H1 (cell line): ENCODE results near the gene TEAD2. TPM values are rescaled to one million over a fixed set of nuclear protein-coding genes. Genes with fewer than 3 reads are reported as not detected.

Experiments
- CTCF ChIA-PET: fragments of 300-600 bp; sonication (Branson Sonifier 250); formaldehyde crosslinking; loops from one replicate; lab custom pipeline; 2021; ENCODE audit not compliant: partially characterized antibody; lab: Charles Lee
- POLR2A ChIA-PET: fragments of 300-600 bp; sonication (Branson Sonifier 250); formaldehyde crosslinking; loops from one replicate; lab custom pipeline; 2021; ENCODE audit warnings: inconsistent platforms; ENCODE audit not compliant: partially characterized antibody; lab: Charles Lee
- DNase-seq, 2 experiments: peaks; one replicate each; pipeline versions ENCODE4 v3.0.0 to v3.0.0-alpha.2; 2010 to 2022; ENCODE audit warnings: low spot score in 2 of 2, low read depth in 1 of 2, mixed read lengths in 1 of 2
- FAIRE-seq: peaks from 2 replicates; lab custom pipeline; 2011; peaks lifted over from hg19 to GRCh38; lab: Jason Lieb, UNC
- H2AFZ ChIP-seq: 2 replicates; pipeline ENCODE4 v1.8.1; 2012; ENCODE audit warnings: low read length, inconsistent platforms
- H2AK5ac ChIP-seq: 2 replicates; pipeline ENCODE4 v1.6.1; 2013; ENCODE audit warnings: low read depth, low read length
- H2BK120ac ChIP-seq: replicated peaks from 2 replicates; pipeline ENCODE3; 2013; ENCODE audit warnings: low read depth, low read length, inconsistent platforms
- H2BK12ac ChIP-seq: 2 replicates; pipeline ENCODE4 v1.6.1; 2013; ENCODE audit warnings: low read depth, low read length
- H2BK15ac ChIP-seq: 2 replicates; pipeline ENCODE4 v1.6.1; 2013; ENCODE audit warnings: low read length
- H2BK20ac ChIP-seq: 2 replicates; pipeline ENCODE4 v1.6.1; 2013; ENCODE audit warnings: low read length
- H2BK5ac ChIP-seq: 2 replicates; pipeline ENCODE4 v1.6.1; 2013; ENCODE audit warnings: low read depth, low read length
- H3K14ac ChIP-seq: 2 replicates; pipeline ENCODE4 v1.6.1; 2013; ENCODE audit warnings: inconsistent platforms; ENCODE audit not compliant: insufficient read length
- H3K18ac ChIP-seq: 2 replicates; pipeline ENCODE4 v1.6.1; 2013; ENCODE audit warnings: low read length; ENCODE audit errors: extremely low read depth
- H3K23ac ChIP-seq: 2 replicates; pipeline ENCODE4 v1.6.1; 2013; ENCODE audit warnings: inconsistent platforms; ENCODE audit not compliant: insufficient read length
- H3K23me2 ChIP-seq: 2 replicates; pipeline ENCODE4 v1.6.1; 2013; ENCODE audit warnings: low read depth, low read length
- H3K27ac ChIP-seq: 2 replicates; pipeline ENCODE4 v1.6.1; 2011; ENCODE audit warnings: low read depth, low read length, inconsistent platforms
- H3K27me3 ChIP-seq, 4 experiments: replicated peaks in 1 of 4; 1 replicate in 1 of 4; 2 replicates in 3 of 4; pipeline versions ENCODE4 v1.6.1 to v1.8.1; 2011 to 2013; ENCODE audit warnings: low read length in 3 of 4, mild to moderate bottlenecking in 3 of 4, inconsistent platforms in 2 of 4, mixed read lengths in 2 of 4, moderate library complexity in 1 of 4; ENCODE audit not compliant: control insufficient read depth in 3 of 4, insufficient read depth in 3 of 4; ENCODE audit errors: extremely low read depth in 1 of 4
- H3K36me3 ChIP-seq, 4 experiments: 2 replicates each; pipeline versions ENCODE4 v1.6.1 to v1.8.1; 2011 to 2013; ENCODE audit warnings: mild to moderate bottlenecking in 4 of 4, low read length in 3 of 4, moderate library complexity in 2 of 4, control low read depth in 1 of 4, inconsistent platforms in 1 of 4; ENCODE audit not compliant: insufficient read depth in 4 of 4, control insufficient read depth in 2 of 4
- H3K4ac ChIP-seq: replicated peaks from 2 replicates; pipeline ENCODE3; 2013; ENCODE audit warnings: low read length, low read depth, mixed read lengths, inconsistent platforms; ENCODE audit not compliant: insufficient read length
- H3K4me1 ChIP-seq, 4 experiments: replicated peaks in 1 of 4; 1 replicate in 1 of 4; 2 replicates in 3 of 4; pipeline versions ENCODE4 v1.6.1 to v1.8.1; 2011 to 2013; ENCODE audit warnings: low read length in 3 of 4, inconsistent platforms in 2 of 4, mixed read lengths in 1 of 4; ENCODE audit not compliant: insufficient read depth in 4 of 4, control insufficient read depth in 3 of 4
- H3K4me2 ChIP-seq, 2 experiments: 2 replicates each; pipeline versions ENCODE4 v1.6.1 to v1.8.1; 2011 to 2013; ENCODE audit warnings: low read depth in 2 of 2, low read length in 2 of 2, control low read depth in 1 of 2, inconsistent platforms in 1 of 2, mild to moderate bottlenecking in 1 of 2; ENCODE audit not compliant: insufficient read depth in 1 of 2
- H3K4me3 ChIP-seq, 4 experiments: fragments of 200-600, 300-600 bp in 1 of 4; sonication (generic), shearing (Covaris generic), sonication (Bioruptor Twin) in 1 of 4; 2 replicates each; pipeline versions ENCODE4 v1.5.1 to v1.8.1; 2011 to 2016; ENCODE audit warnings: low read length in 4 of 4, low read depth in 3 of 4, control low read depth in 2 of 4, inconsistent platforms in 2 of 4, mild to moderate bottlenecking in 2 of 4, mixed read lengths in 1 of 4, moderate library complexity in 1 of 4; ENCODE audit not compliant: insufficient read depth in 2 of 4; ENCODE audit errors: extremely low read depth in 1 of 4
- H3K56ac ChIP-seq: replicated peaks from 2 replicates; pipeline ENCODE3; 2013; ENCODE audit warnings: low read depth, mild to moderate bottlenecking, mixed read lengths, low read length, inconsistent platforms; ENCODE audit not compliant: insufficient read length
- H3K79me1 ChIP-seq: 2 replicates; pipeline ENCODE4 v1.6.1; 2013; ENCODE audit warnings: low read depth, low read length, control low read depth
- H3K79me2 ChIP-seq, 2 experiments: 2 replicates each; pipeline versions ENCODE4 v1.6.1 to v1.8.1; 2012 to 2013; ENCODE audit warnings: low read length in 2 of 2, mild to moderate bottlenecking in 2 of 2, inconsistent platforms in 1 of 2; ENCODE audit not compliant: insufficient read depth in 2 of 2, control insufficient read depth in 1 of 2
- H3K9ac ChIP-seq, 4 experiments: replicated peaks in 1 of 4; 1 replicate in 1 of 4; 2 replicates in 3 of 4; pipeline versions ENCODE4 v1.6.1 to v1.8.1; 2011 to 2013; ENCODE audit warnings: low read depth in 3 of 4, low read length in 3 of 4, control low read depth in 2 of 4, mild to moderate bottlenecking in 2 of 4, moderate library complexity in 2 of 4, inconsistent platforms in 1 of 4; ENCODE audit errors: extremely low read depth in 1 of 4
- H3K9me3 ChIP-seq, 2 experiments: 2 replicates each; pipeline versions ENCODE4 v1.6.1 to v1.8.1; 2012 to 2013; ENCODE audit warnings: mild to moderate bottlenecking in 2 of 2, moderate library complexity in 2 of 2, control low read depth in 1 of 2, inconsistent platforms in 1 of 2, low read depth in 1 of 2, low read length in 1 of 2, mixed read lengths in 1 of 2; ENCODE audit not compliant: insufficient read depth in 2 of 2
- H4K20me1 ChIP-seq, 2 experiments: replicated peaks in 1 of 2; 2 replicates each; pipeline versions ENCODE3 to v1.8.1; 2011 to 2013; ENCODE audit warnings: inconsistent platforms in 2 of 2, low read length in 2 of 2, mild to moderate bottlenecking in 1 of 2; ENCODE audit not compliant: insufficient read depth in 2 of 2, control insufficient read depth in 1 of 2
- H4K5ac ChIP-seq: 2 replicates; pipeline ENCODE4 v1.6.1; 2013; ENCODE audit warnings: low read length, low read depth, mixed read lengths, inconsistent platforms; ENCODE audit not compliant: insufficient read length
- H4K8ac ChIP-seq: 2 replicates; pipeline ENCODE4 v1.8.0; 2013; ENCODE audit warnings: mild to moderate bottlenecking, moderate library complexity, low read length, inconsistent platforms; ENCODE audit not compliant: insufficient read depth; ENCODE audit errors: extremely low read depth
- H4K91ac ChIP-seq: replicated peaks from 2 replicates; pipeline ENCODE3; 2013; ENCODE audit warnings: low read length, mixed read lengths, inconsistent platforms; ENCODE audit not compliant: insufficient read length
- ATF2 ChIP-seq: IDR thresholded peaks from 2 replicates; pipeline ENCODE4 v1.6.1; 2012; ENCODE audit warnings: low read length, inconsistent platforms
- BACH1 ChIP-seq: IDR thresholded peaks from 2 replicates; pipeline ENCODE4 v1.6.1; 2012; ENCODE audit warnings: low read length, improper control_type of control experiment
- CTCF ChIP-seq, 3 experiments: IDR thresholded peaks; 1 replicate in 2 of 3; 2 replicates in 1 of 3; pipeline versions ENCODE4 v1.5.1 to v1.6.1; 2011; ENCODE audit warnings: low read length in 3 of 3, mild to moderate bottlenecking in 3 of 3, inconsistent platforms in 2 of 3, low read depth in 1 of 3, moderate library complexity in 1 of 3; ENCODE audit not compliant: insufficient read depth in 1 of 3; ENCODE audit errors: control extremely low read depth in 1 of 3
- EZH2 ChIP-seq: fragments of 200-600 bp; sonication (generic); IDR thresholded peaks from 2 replicates; pipeline ENCODE4 v1.7.1; 2012; ENCODE audit warnings: low read depth, mild to moderate bottlenecking, moderate library complexity, low read length, inconsistent platforms; ENCODE audit not compliant: severe bottlenecking
- RAD21 ChIP-seq, 2 experiments: IDR thresholded peaks in 1 of 2; conservative IDR thresholded peaks in 1 of 2; 2 replicates each; pipeline ENCODE4 v1.6.1; 2011; ENCODE audit warnings: low read depth in 2 of 2, low read length in 2 of 2, improper control_type of control experiment in 1 of 2, inconsistent platforms in 1 of 2, mild to moderate bottlenecking in 1 of 2, moderate library complexity in 1 of 2
- SIN3A ChIP-seq, 2 experiments: IDR thresholded peaks in 1 of 2; conservative IDR thresholded peaks in 1 of 2; 2 replicates each; pipeline ENCODE4 v1.6.1; 2011 to 2012; ENCODE audit warnings: low read length in 2 of 2, improper control_type of control experiment in 1 of 2, low read depth in 1 of 2, mild to moderate bottlenecking in 1 of 2
- SP2 ChIP-seq: IDR thresholded peaks from 2 replicates; pipeline ENCODE4 v1.6.1; 2012; ENCODE audit warnings: mild to moderate bottlenecking, low read length, inconsistent platforms
- SUZ12 ChIP-seq: fragments of 200-600 bp; sonication (generic); IDR thresholded peaks from 2 replicates; pipeline ENCODE4 v1.6.1; 2012; ENCODE audit warnings: mild to moderate bottlenecking, inconsistent platforms, low read length, moderate library complexity, mixed read lengths
- TCF12 ChIP-seq: IDR thresholded peaks from 2 replicates; pipeline ENCODE4 v1.6.1; 2011; ENCODE audit warnings: low read depth, mild to moderate bottlenecking, low read length
- YY1 ChIP-seq: IDR thresholded peaks from 2 replicates; pipeline ENCODE4 v1.6.1; 2011; ENCODE audit warnings: low read depth, mild to moderate bottlenecking, low read length
- polyA plus RNA-seq, 7 experiments: library from polyadenylated mRNA; depleted of rRNA in 3 of 7; stranded (reverse) in 5 of 7; unstranded in 2 of 7; fragments of >200 nt in 5 of 7; fragments of 200-250 nt in 2 of 7; gene quantifications; 1 replicate in 5 of 7; 2 replicates in 1 of 7; 4 replicates in 1 of 7; pipeline versions ENCODE4 v1.2.1 to v1.2.3, GENCODE V29; 2011 to 2013; ENCODE audit warnings: missing spikeins in 2 of 7, mixed read lengths in 2 of 7
- total RNA-seq: library from RNA; stranded (reverse); fragmentation: NEBNext Ultra II Directional; extraction: Animal tissue kit (Norgen Biotek cat#: 25700); gene quantifications from 2 replicates; pipeline ENCODE4 v1.2.1, GENCODE V29; 2021

The TEAD2 gene
- total and polyA plus RNA-seq, 2 of the 8 experiments (the other 6 are each of a cell fraction or from before 2014, with no cell fraction given), result 87.6 to 146 TPM

GRCh38 chr19:49318296-49318695 lies 43.9 kb downstream of the TEAD2 start:
- Histone ChIP-seq H3K79me2 (no peaks in the 10 kb centered on the region), H3K18ac (no peak overlapping the region), H3K23ac (no peak overlapping the region), H3K23me2 (no peaks in the 10 kb centered on the region), H3K4ac (no peak overlapping the region), H3K56ac (no peak overlapping the region), H3K79me1 (no peaks in the 10 kb centered on the region), H4K20me1 (no peaks in the 10 kb centered on the region), H3K4me2 (no peak overlapping the region), H2AK5ac (no peak overlapping the region), H3K27ac (no peak overlapping the region), H4K5ac (no peak overlapping the region), H4K91ac (no peak overlapping the region), H2BK5ac (no peak overlapping the region), H2BK12ac (no peak overlapping the region), H3K27me3 (no peaks in the 10 kb centered on the region), H2BK15ac (no peak overlapping the region), H3K14ac (no peak overlapping the region), H3K4me3 (no peak overlapping the region), H2BK20ac (no peak overlapping the region), H2AFZ (no peak overlapping the region), H3K36me3 (no peaks in the 10 kb centered on the region), H3K9ac (no peak overlapping the region), H2BK120ac (no peak overlapping the region), H3K9me3 (peaks cover 0 to 13% of the 10 kb centered on the region in 2 experiments; a peak in 2 of 4 replicates), H4K8ac (no peak overlapping the region), H3K4me1 (no peaks in the 10 kb centered on the region)
- ChIA-PET POLR2A (interaction anchor here (0.6 kb wide), 1 partner anchor 17 kb away, joined by 3 read pairs; no protein-coding TSS in a partner anchor), CTCF (interaction anchor here (0.6 to 3.3 kb wide), 7 partner anchors 10 to 99 kb away, joined by 3 to 14 read pairs (median 4); no protein-coding TSS in a partner anchor)
- FAIRE-seq, result no peak
- no peak for DNase-seq
- TF ChIP-seq EZH2 (no peak), TCF12 (no peak), YY1 (no peak), RAD21 (IDR thresholded peaks at IDR 0.05 in 1 of 2, conservative IDR thresholded peaks at IDR 0.05 in 1 of 2; ENCODE audit: low read depth in 2 of 2, low read length in 2 of 2) (no peak), SP2 (no peak), CTCF (IDR thresholded peaks at IDR 0.05; ENCODE audit: control extremely low read depth in 1 of 3, insufficient read depth in 1 of 3, low read depth in 1 of 3, low read length in 3 of 3) (no peak), BACH1 (no peak), SIN3A (conservative IDR thresholded peaks at IDR 0.05 in 1 of 2, IDR thresholded peaks at IDR 0.05 in 1 of 2; ENCODE audit: low read depth in 1 of 2, low read length in 2 of 2) (no peak), SUZ12 (no peak), ATF2 (no peak)
